ENCODE results near the gene BCAS3. TPM values are rescaled to one million over a fixed set of nuclear protein-coding genes. Genes with fewer than 3 reads are reported as not detected.

Gene BCAS3
- polyA plus RNA-seq, 3 donors: 10.3 to 19.1 (median 14.7) TPM

DNA sequence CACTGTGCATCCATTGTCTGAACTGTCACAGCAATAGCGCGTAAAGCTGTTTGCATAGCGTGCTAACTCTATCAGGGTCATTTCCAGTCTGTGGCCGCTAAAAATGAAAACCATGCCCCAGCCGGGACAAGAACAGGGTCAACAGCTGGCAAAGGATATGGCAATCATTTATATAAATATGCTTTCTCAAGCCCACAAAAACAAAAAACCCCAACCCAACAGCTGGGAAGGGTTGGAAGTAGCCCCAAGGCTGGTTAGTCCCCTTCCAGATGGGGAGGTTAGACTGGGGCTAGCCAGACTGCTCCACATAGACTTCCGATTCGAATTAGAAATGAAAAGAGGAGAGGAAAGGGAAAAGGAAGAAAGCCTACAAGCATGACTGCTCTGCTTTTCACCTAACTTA is 518.7 kb downstream of the BCAS3 start:
- no peaks in the 10 kb centered on the region for H3K36me3 Mint-ChIP-seq
- Histone ChIP-seq H3K9ac (ENCODE audit: insufficient read depth, low read length, poor library complexity, severe bottlenecking) (no peak overlapping the region), H3K9me3 (replicated peaks in 1 of 2; ENCODE audit: control insufficient read depth in 1 of 2, insufficient read depth in 1 of 2, low read length in 2 of 2) (no peaks in the 10 kb centered on the region), H3K4me1 (ENCODE audit: control insufficient read depth in 1 of 2, insufficient read depth in 2 of 2, low read length in 2 of 2) (no peaks in the 10 kb centered on the region), H2AFZ (ENCODE audit: insufficient read depth, low read depth, low read length, poor library complexity, severe bottlenecking) (no peak overlapping the region), H3K79me2 (ENCODE audit: insufficient read depth, low read length) (no peaks in the 10 kb centered on the region), H4K20me1 (ENCODE audit: insufficient read depth, low read length) (no peaks in the 10 kb centered on the region), H3K4me3 (replicated peaks in 1 of 3; ENCODE audit: low read depth in 2 of 3, low read length in 3 of 3) (no peak overlapping the region), H3K36me3 (replicated peaks in 1 of 2; ENCODE audit: control insufficient read depth in 1 of 2, insufficient read depth in 2 of 2, low read length in 2 of 2) (no peaks in the 10 kb centered on the region), H3K4me2 (replicated peaks; ENCODE audit: extremely low read depth, low read length, poor library complexity, severe bottlenecking) (no peak overlapping the region), H3K27ac (ENCODE audit: low read depth in 1 of 2, low read length in 2 of 2) (no peak overlapping the region), H3K27me3 (ENCODE audit: control insufficient read depth in 2 of 2, insufficient read depth in 2 of 2, low read length in 2 of 2) (no peaks in the 10 kb centered on the region)
- peaks cover 0 to 9% (median 4%) of the 10 kb centered on the region in 7 donors for H3K9me3 Mint-ChIP-seq
- TF ChIP-seq, protein P1, sequence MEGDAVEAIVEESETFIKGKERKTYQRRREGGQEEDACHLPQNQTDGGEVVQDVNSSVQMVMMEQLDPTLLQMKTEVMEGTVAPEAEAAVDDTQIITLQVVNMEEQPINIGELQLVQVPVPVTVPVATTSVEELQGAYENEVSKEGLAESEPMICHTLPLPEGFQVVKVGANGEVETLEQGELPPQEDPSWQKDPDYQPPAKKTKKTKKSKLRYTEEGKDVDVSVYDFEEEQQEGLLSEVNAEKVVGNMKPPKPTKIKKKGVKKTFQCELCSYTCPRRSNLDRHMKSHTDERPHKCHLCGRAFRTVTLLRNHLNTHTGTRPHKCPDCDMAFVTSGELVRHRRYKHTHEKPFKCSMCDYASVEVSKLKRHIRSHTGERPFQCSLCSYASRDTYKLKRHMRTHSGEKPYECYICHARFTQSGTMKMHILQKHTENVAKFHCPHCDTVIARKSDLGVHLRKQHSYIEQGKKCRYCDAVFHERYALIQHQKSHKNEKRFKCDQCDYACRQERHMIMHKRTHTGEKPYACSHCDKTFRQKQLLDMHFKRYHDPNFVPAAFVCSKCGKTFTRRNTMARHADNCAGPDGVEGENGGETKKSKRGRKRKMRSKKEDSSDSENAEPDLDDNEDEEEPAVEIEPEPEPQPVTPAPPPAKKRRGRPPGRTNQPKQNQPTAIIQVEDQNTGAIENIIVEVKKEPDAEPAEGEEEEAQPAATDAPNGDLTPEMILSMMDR (IDR thresholded peaks at IDR 0.05): no peak
- H3K27me3 Mint-ChIP-seq (ENCODE audit: low read depth in 3 of 3): peaks cover 0 to 4% (median 2%) of the 10 kb centered on the region in 3 donors
- no peak overlapping the region for H3K27ac Mint-ChIP-seq
- H3K4me1 Mint-ChIP-seq: no peaks in the 10 kb centered on the region
- intact Hi-C loops (cut with micrococcal nuclease): no loop called here
- no peak overlapping the region for H3K4me3 Mint-ChIP-seq
- DNase-seq: no peak
- WGBS (ENCODE audit: insufficient coverage): 100% methylated on average over 3 of the region's 7 CpGs

DNA sequence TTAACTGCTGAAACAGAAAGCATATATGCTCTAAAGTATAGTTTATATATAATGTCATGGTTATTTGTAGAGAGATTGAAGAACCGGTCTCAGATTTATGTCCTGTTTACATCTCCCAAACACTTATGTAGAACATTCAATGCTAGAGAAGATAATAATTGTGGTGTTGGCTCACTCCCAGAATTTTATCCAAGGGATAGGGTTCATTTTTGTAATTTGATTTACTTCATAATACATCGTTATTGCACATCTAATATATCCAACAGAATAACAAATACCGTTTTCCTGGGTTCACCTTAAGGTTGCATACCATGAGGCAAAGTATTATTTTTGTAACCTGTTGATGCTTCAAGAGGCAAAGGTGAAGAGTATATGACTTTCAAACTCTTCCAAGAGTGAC is 519.1 kb downstream of the BCAS3 start:
- H3K4me2 ChIP-seq (replicated peaks; ENCODE audit: extremely low read depth, low read length, poor library complexity, severe bottlenecking): no peak overlapping the region
- TF ChIP-seq, protein P1 (IDR thresholded peaks at IDR 0.05): no peak
- no peak overlapping the region for H3K27ac Mint-ChIP-seq
- H3K9me3 Mint-ChIP-seq: peaks cover 0 to 5% (median 0%) of the 10 kb centered on the region in 7 donors
- intact Hi-C loops (cut with micrococcal nuclease): no loop called here
- WGBS (ENCODE audit: insufficient coverage): no CpG with 5 or more reads among the region's 3 CpGs
- H3K9me3 ChIP-seq (replicated peaks in 1 of 2; ENCODE audit: control insufficient read depth in 1 of 2, insufficient read depth in 1 of 2, low read length in 2 of 2): no peaks in the 10 kb centered on the region
- H2AFZ ChIP-seq (ENCODE audit: insufficient read depth, low read depth, low read length, poor library complexity, severe bottlenecking): no peak overlapping the region
- H3K79me2 ChIP-seq (ENCODE audit: insufficient read depth, low read length): no peaks in the 10 kb centered on the region
- no peaks in the 10 kb centered on the region for H3K4me1 ChIP-seq (ENCODE audit: control insufficient read depth in 1 of 2, insufficient read depth in 2 of 2, low read length in 2 of 2)
- H3K4me3 Mint-ChIP-seq: no peak overlapping the region
- H3K27ac ChIP-seq (ENCODE audit: low read depth in 1 of 2, low read length in 2 of 2): no peak overlapping the region
- no peaks in the 10 kb centered on the region for H3K36me3 Mint-ChIP-seq
- H3K4me1 Mint-ChIP-seq: no peaks in the 10 kb centered on the region
- H3K4me3 ChIP-seq (replicated peaks in 1 of 3; ENCODE audit: low read depth in 2 of 3, low read length in 3 of 3): no peak overlapping the region
- H3K9ac ChIP-seq (ENCODE audit: insufficient read depth, low read length, poor library complexity, severe bottlenecking): no peak overlapping the region
- no peaks in the 10 kb centered on the region for H3K36me3 ChIP-seq (replicated peaks in 1 of 2; ENCODE audit: control insufficient read depth in 1 of 2, insufficient read depth in 2 of 2, low read length in 2 of 2)
- H4K20me1 ChIP-seq (ENCODE audit: insufficient read depth, low read length): no peaks in the 10 kb centered on the region
- H3K27me3 ChIP-seq (ENCODE audit: control insufficient read depth in 2 of 2, insufficient read depth in 2 of 2, low read length in 2 of 2): no peaks in the 10 kb centered on the region
- peaks cover 0 to 2% (median 2%) of the 10 kb centered on the region in 3 donors for H3K27me3 Mint-ChIP-seq (ENCODE audit: low read depth in 3 of 3)
- no peak for DNase-seq

Measured in CD14-positive monocyte (primary cell).